GM18867 (cell line): ENCODE measurements around the gene MN1.
"Not testable (repeated sequence)": the region's sequence is repeated elsewhere in the genome, so short reads cannot be mapped to it uniquely, and the experiment has no call there.

Experiments
- ATAC-seq: cut with Tn5 transposase; IDR thresholded peaks from one replicate; pipeline ENCODE4 v1.9.1; 2021; ENCODE audit warnings: mild to moderate bottlenecking, moderate library complexity; ENCODE audit not compliant: unreplicated experiment

The MN1 gene

GRCh38 chr22:27745809-27746208 lies 55.7 kb downstream of the MN1 start:
- ATAC-seq, result no peak

GRCh38 chr22:27745154-27745553 lies 56.4 kb downstream of the MN1 start:
- no peak for ATAC-seq

GRCh38 chr22:27744078-27744477 lies 57.5 kb downstream of the MN1 start:
- ATAC-seq, result not testable (repeated sequence)

GRCh38 chr22:27740202-27740748 lies 61.3 kb downstream of the MN1 start:
- ATAC-seq, result no peak

- no peak for ATAC-seq
Observed at GRCh38 chr22:27737521-27737920, 64.0 kb downstream of the MN1 start.

- no peak for ATAC-seq
Observed at GRCh38 chr22:27734066-27734465, 67.5 kb downstream of the MN1 start.

GRCh38 chr22:27732841-27733240 lies 68.7 kb downstream of the MN1 start:
- ATAC-seq, result no peak

- no peak for ATAC-seq
Observed at GRCh38 chr22:27732391-27732790, 69.2 kb downstream of the MN1 start.

- no peak for ATAC-seq
Observed at GRCh38 chr22:27731621-27732020, 69.9 kb downstream of the MN1 start.

- ATAC-seq, result no peak
Observed at GRCh38 chr22:27730641-27731433, 70.7 kb downstream of the MN1 start.

- no peak for ATAC-seq
Observed at GRCh38 chr22:27729246-27729645, 72.3 kb downstream of the MN1 start.

- no peak for ATAC-seq
Observed at GRCh38 chr22:27727673-27728451, 73.7 kb downstream of the MN1 start.

GRCh38 chr22:27726686-27727449 lies 74.7 kb downstream of the MN1 start:
- no peak for ATAC-seq

- ATAC-seq, result no peak
Observed at GRCh38 chr22:27726331-27726685, 75.2 kb downstream of the MN1 start.

- no peak for ATAC-seq
Observed at GRCh38 chr22:27725661-27726060, 75.9 kb downstream of the MN1 start.

GRCh38 chr22:27724709-27725108 lies 76.8 kb downstream of the MN1 start:
- no peak for ATAC-seq

- no peak for ATAC-seq
Observed at GRCh38 chr22:27724157-27724556, 77.4 kb downstream of the MN1 start.

- no peak for ATAC-seq
Observed at GRCh38 chr22:27723708-27724107, 77.8 kb downstream of the MN1 start.

- ATAC-seq, result no peak
Observed at GRCh38 chr22:27723158-27723557, 78.4 kb downstream of the MN1 start.

- ATAC-seq, result no peak
Observed at GRCh38 chr22:27720860-27721259, 80.7 kb downstream of the MN1 start.

- ATAC-seq, result no peak
Observed at GRCh38 chr22:27719535-27720227, 81.9 kb downstream of the MN1 start.
